K562 treated with DMSO at 1 percent for 48 hours (cell line): ENCODE measurements around the gene MGAT1. TPM values are rescaled to one million over a fixed set of nuclear protein-coding genes. Genes with fewer than 3 reads are reported as not detected.

ENCODE experiments used
- total RNA-seq: library from RNA; unstranded; fragments of 300-600 nt; gene quantifications from 2 replicates; pipeline ENCODE4 v1.2.3, GENCODE V29; 2022; ENCODE audit warnings: low replicate concordance; ENCODE audit errors: extremely low read depth

Gene MGAT1
- not detected in 2 replicates for total RNA-seq

DNA sequence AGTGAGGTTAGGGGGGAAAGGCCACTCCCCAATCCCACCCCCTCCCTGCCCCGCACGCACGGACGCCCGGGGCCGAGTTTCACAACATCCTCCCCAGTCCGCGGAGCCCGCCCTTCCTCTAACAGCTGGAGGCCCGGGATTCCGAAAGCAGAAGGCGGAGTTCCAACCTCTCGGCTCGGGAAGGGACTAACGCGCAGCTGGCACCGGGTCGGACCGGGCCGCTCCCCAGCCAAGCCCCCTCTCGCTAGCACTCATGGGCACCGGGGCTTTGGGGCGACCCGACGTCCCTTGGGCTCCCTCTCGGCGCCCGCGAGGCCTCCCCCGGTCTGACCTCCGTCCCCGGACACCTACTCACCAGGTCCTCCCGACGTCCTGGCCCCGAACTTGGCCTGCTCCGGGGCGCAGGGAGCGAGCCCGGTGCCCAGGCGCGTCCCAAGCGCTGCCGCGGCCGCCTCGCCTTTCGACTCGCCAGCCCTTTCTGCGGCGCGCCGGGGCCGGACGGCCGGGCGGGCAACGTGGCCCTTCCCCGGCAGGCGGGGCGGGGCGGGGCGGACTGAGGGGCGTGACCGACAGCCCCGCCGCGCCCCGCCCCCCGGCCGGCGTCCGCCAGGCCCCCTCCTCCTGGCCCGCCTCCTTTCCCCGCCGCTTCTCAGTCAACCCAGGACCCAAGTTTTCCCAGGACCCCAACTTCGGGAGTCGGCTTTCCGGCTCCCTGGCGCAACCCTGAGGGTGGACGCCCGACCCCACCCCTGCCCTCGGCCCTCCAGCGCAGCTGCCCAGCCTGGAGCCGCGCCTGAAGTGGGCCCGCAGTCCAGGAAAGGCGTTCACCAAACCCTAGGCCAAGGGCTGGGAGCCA lies at the start of gene MGAT1:
TSS of gene MGAT1 (minus strand) at position 482 of the 856 bp plus-strand sequence. CDS start 9,835 bp downstream, outside the sequence.

DNA sequence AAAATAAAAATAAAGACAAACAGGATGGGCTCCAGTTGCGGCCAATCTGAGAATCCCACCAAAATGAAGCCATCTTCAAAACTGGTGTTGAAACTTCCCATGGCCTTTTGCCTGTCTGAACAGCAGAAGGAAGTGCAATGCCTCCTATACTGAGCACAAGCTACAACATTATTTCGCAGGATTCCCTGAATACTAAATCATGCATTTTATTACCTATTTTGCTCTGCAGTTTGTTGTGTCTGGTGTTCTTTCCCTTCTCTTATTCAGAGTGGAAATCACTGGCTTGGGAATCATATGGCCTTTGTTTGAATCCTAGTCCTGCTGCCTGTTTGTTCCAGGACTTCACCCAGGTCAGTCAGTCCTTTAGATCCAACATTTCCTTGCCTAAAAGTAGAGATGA lies 62.6 kb downstream of the MGAT1 start, which contains the start of gene OR2Y1:
TSS of gene OR2Y1 (minus strand) at position 101 of the 400 bp plus-strand sequence. CDS start at position 101, 0 bp downstream.

Other genes with a start within 250 kb of the MGAT1 start
- gene SCGB3A1, start 211.3 kb downstream of the MGAT1 start, total RNA-seq, result not detected in 2 replicates
- not detected in 2 replicates for gene FLT4, start 153.2 kb downstream of the MGAT1 start, total RNA-seq
- gene OR2Y1, start 62.7 kb downstream of the MGAT1 start, total RNA-seq, result not detected in 2 replicates
- gene ZFP62, start 58.5 kb upstream of the MGAT1 start, total RNA-seq, result not detected in 2 replicates
- not detected in 2 replicates for gene BTNL8, start 96.4 kb upstream of the MGAT1 start, total RNA-seq
- gene BTNL3, start 186.0 kb upstream of the MGAT1 start, total RNA-seq, result not detected in 2 replicates
- not detected in 2 replicates for gene BTNL9, start 237.5 kb upstream of the MGAT1 start, total RNA-seq